WTC11 (cell line): ENCODE measurements around the gene PEAR1. TPM values are rescaled to one million over a fixed set of nuclear protein-coding genes. Genes with fewer than 3 reads are reported as not detected.

Source experiments
- ATAC-seq: fragments of 200-7000 bp; cut with Tn5 transposase; 2 replicates; pipeline ENCODE4 v1.10.0; 2021; ENCODE audit warnings: mild to moderate bottlenecking, moderate library complexity
- Bru-seq: library from RNA; stranded (reverse); fragments of 400-500 nt; gene quantifications from one replicate; lab custom pipeline; 2021; lab: Mats Ljungman, UMichigan
- CTCF ChIA-PET: fragments of 300-600 bp; sonication (Branson Sonifier 250); formaldehyde crosslinking; loops from one replicate; lab custom pipeline; 2021; ENCODE audit warnings: antibody characterized with exemption; lab: Charles Lee
- POLR2A ChIA-PET: fragments of 350-600 bp; sonication (Branson Sonifier 250); formaldehyde crosslinking; loops from one replicate; lab custom pipeline; 2021; ENCODE audit warnings: antibody characterized with exemption; lab: Charles Lee
- DNase-seq: peaks from one replicate; pipeline ENCODE4 v3.0.0; 2021; ENCODE audit warnings: low spot score
- H3K27ac Mint-ChIP-seq: 2 replicates; pipeline ENCODE4 v1.8.0; 2021; ENCODE audit warnings: mixed read lengths
- H3K27me3 Mint-ChIP-seq: 2 replicates; pipeline ENCODE4 v1.8.0; 2021; ENCODE audit warnings: low read depth, mild to moderate bottlenecking, moderate library complexity, mixed read lengths
- H3K36me3 Mint-ChIP-seq: 2 replicates; pipeline ENCODE4 v1.8.0; 2021; ENCODE audit warnings: mixed read lengths
- H3K4me1 Mint-ChIP-seq: 2 replicates; pipeline ENCODE4 v1.8.0; 2022; ENCODE audit warnings: mixed read lengths
- H3K4me3 Mint-ChIP-seq: 2 replicates; pipeline ENCODE4 v1.8.0; 2021; ENCODE audit warnings: mild to moderate bottlenecking, moderate library complexity, mixed read lengths
- H3K9me3 Mint-ChIP-seq: 2 replicates; pipeline ENCODE4 v1.8.0; 2021; ENCODE audit warnings: mixed read lengths
- GTF2I ChIP-seq: fragments of 250-450 bp; sonication (Bioruptor Pico); conservative IDR thresholded peaks from 2 replicates; pipeline ENCODE4 v1.4.0; 2021; ENCODE audit warnings: mild to moderate bottlenecking
- JAZF1 ChIP-seq: fragments of 250-450 bp; sonication (Bioruptor Pico); IDR thresholded peaks from 2 replicates; pipeline ENCODE4 v1.9.0; 2021; ENCODE audit warnings: moderate library complexity, mild to moderate bottlenecking, inconsistent platforms
- JUN ChIP-seq: sonication (generic); formaldehyde crosslinking; IDR thresholded peaks from 2 replicates; pipeline ENCODE4 v1.8.0; 2023; ENCODE audit warnings: mild to moderate bottlenecking, missing genetic modification reagents
- MXD4 ChIP-seq: fragments of 250-450 bp; sonication (Bioruptor Pico); IDR thresholded peaks from 2 replicates; pipeline ENCODE4 v1.8.0; 2021; ENCODE audit warnings: mild to moderate bottlenecking, moderate library complexity, borderline replicate concordance
- NR3C1 ChIP-seq: sonication (generic); formaldehyde crosslinking; conservative IDR thresholded peaks from 2 replicates; pipeline ENCODE4 v1.8.1; 2023; ENCODE audit warnings: low read depth, mild to moderate bottlenecking, missing genetic modification reagents
- RORB ChIP-seq: fragments of 250-450 bp; sonication (Bioruptor Pico); IDR thresholded peaks from 2 replicates; pipeline ENCODE4 v1.9.0; 2021; ENCODE audit warnings: mild to moderate bottlenecking
- SMAD3 ChIP-seq: sonication (generic); formaldehyde crosslinking; IDR thresholded peaks from 2 replicates; pipeline ENCODE4 v1.8.0; 2022; ENCODE audit warnings: missing genetic modification reagents, mild to moderate bottlenecking, borderline replicate concordance
- TCF7 ChIP-seq: sonication (generic); formaldehyde crosslinking; IDR thresholded peaks from 2 replicates; pipeline ENCODE4 v1.8.0; 2022; ENCODE audit warnings: mild to moderate bottlenecking, low read depth, missing genetic modification reagents, moderate library complexity
- ZNF317 ChIP-seq: sonication (generic); formaldehyde crosslinking; IDR thresholded peaks from 2 replicates; pipeline ENCODE4 v1.8.1; 2023; ENCODE audit warnings: low read depth, mild to moderate bottlenecking, moderate library complexity, missing genetic modification reagents, borderline replicate concordance
- long read RNA-seq, 3 experiments: library from RNA in 1 of 3; library from capped mRNA in 1 of 3; library from polyadenylated mRNA in 1 of 3; unstranded in 2 of 3; stranded (forward) in 1 of 3; transcript quantifications; one replicate each; pipeline ENCODE4 v2.0.0, GENCODE V29; 2021
- total RNA-seq: library from RNA; stranded (reverse); gene quantifications from 3 replicates; pipeline ENCODE4 v1.2.3, GENCODE V29; 2021
- TF ChIP-seq, protein P1 (sequence below): sonication (generic); formaldehyde crosslinking; IDR thresholded peaks from 2 replicates; pipeline ENCODE4 v1.8.0; 2022; ENCODE audit warnings: missing genetic modification reagents
- TF ChIP-seq, protein P2 (sequence below): sonication (generic); formaldehyde crosslinking; IDR thresholded peaks from 2 replicates; pipeline ENCODE4 v1.8.1; 2022; ENCODE audit warnings: mild to moderate bottlenecking, moderate library complexity, missing genetic modification reagents
- TF ChIP-seq, protein P3 (sequence below): fragments of 250-450 bp; sonication (Bioruptor Pico); IDR thresholded peaks from 2 replicates; pipeline ENCODE4 v1.9.0; 2021; ENCODE audit warnings: mild to moderate bottlenecking
- TF ChIP-seq, protein P4 (sequence below): sonication (generic); formaldehyde crosslinking; IDR thresholded peaks from 2 replicates; pipeline ENCODE4 v1.8.1; 2022; ENCODE audit warnings: low read depth, missing genetic modification reagents, borderline replicate concordance
- TF ChIP-seq, protein P5 (sequence below): fragments of 200-600 bp; IDR thresholded peaks from 2 replicates; pipeline ENCODE4 v1.8.0; 2022; ENCODE audit warnings: antibody characterized with exemption
- TF ChIP-seq, protein P6 (sequence below): fragments of 250-450 bp; sonication (Bioruptor Pico); IDR thresholded peaks from 2 replicates; pipeline ENCODE4 v1.9.0; 2021; ENCODE audit warnings: moderate library complexity, mild to moderate bottlenecking, inconsistent platforms, borderline replicate concordance

Gene PEAR1, protein sequence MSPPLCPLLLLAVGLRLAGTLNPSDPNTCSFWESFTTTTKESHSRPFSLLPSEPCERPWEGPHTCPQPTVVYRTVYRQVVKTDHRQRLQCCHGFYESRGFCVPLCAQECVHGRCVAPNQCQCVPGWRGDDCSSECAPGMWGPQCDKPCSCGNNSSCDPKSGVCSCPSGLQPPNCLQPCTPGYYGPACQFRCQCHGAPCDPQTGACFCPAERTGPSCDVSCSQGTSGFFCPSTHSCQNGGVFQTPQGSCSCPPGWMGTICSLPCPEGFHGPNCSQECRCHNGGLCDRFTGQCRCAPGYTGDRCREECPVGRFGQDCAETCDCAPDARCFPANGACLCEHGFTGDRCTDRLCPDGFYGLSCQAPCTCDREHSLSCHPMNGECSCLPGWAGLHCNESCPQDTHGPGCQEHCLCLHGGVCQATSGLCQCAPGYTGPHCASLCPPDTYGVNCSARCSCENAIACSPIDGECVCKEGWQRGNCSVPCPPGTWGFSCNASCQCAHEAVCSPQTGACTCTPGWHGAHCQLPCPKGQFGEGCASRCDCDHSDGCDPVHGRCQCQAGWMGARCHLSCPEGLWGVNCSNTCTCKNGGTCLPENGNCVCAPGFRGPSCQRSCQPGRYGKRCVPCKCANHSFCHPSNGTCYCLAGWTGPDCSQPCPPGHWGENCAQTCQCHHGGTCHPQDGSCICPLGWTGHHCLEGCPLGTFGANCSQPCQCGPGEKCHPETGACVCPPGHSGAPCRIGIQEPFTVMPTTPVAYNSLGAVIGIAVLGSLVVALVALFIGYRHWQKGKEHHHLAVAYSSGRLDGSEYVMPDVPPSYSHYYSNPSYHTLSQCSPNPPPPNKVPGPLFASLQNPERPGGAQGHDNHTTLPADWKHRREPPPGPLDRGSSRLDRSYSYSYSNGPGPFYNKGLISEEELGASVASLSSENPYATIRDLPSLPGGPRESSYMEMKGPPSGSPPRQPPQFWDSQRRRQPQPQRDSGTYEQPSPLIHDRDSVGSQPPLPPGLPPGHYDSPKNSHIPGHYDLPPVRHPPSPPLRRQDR
- total RNA-seq (0.89 to 1.6 TPM (median 1.0 TPM) in 3 replicates), Bru-seq, nascent RNA (percentile 14 among the genes with signal in this experiment)
- long read RNA-seq, experiment 1, partial matches to known transcripts, result 0 of 2 reads
- long read RNA-seq, experiment 1, other reads (novel, unspliced or antisense), result 2 of 2 reads
- long read RNA-seq, experiment 2, partial matches to known transcripts, result 0 of 1 reads
- long read RNA-seq, experiment 2, other reads (novel, unspliced or antisense), result 1 of 1 reads
- long read RNA-seq, experiment 3, result 0 reads

DNA sequence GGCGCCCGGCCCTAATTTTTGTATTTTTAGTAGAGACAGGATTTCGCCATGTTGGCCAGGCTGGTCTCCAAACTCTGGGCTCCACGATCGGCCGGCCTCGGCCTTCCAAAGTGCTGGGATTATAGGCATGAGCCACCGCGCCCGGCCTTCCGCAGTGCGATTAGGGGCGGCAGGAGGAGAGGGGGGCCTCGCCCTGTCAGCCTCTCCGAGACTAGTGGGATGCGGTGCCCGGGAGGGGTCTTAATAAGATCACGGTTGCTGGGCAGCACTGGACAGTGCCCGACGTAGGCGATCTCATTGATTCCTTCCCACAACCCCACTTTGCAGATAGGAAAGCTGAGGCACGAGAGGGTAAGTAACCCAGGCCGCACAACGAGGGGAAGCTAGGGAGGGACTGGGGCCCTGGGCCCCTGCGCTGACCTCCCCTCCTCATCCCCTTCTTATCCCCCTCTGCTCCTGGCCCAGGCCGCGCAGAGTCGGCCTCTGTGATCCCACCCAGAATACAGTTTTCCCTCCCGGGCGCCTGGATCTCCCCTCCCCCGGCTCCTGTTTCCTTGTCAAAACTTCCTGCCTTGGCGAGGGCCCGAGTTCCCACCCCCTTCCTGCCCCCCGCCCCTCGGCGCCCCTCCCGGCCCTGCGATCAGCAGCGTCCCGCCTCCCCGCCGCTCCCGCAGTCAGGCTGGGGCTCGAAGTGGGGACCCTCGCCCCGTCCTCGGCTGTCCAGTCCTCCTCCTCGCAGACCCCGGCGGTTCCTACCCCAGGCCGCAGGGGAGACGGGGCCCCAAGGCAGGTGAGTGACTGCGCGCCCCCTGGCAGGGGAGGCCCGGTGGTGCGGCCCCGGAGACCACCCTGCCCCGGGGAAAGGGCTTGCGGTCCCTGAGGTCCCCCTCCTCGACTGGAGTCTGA lies at the start of gene PEAR1:
TSS of gene PEAR1 (plus strand) at position 671 of the 906 bp plus-strand sequence. CDS start 10,209 bp downstream, outside the sequence.
- TF ChIP-seq JUN (CRISPR knock-in tag) (no peak), GTF2I (CRISPR knock-in tag) (peak; percentile 96)
- Mint-ChIP-seq H3K27ac (no peak within 1 kb of the TSS), H3K4me1 (peaks cover 23% of the 10 kb centered on the region), H3K36me3 (no peaks in the 10 kb centered on the region), H3K9me3 (no peaks in the 10 kb centered on the region), H3K4me3 (peak within 1 kb of the TSS; percentile 72), H3K27me3 (peaks cover 78% of the 10 kb centered on the region)
- DNase-seq (peak; percentile 66), ATAC-seq (peak; percentile 29)
- ChIA-PET CTCF (interaction anchor here (0.5 to 13.3 kb wide), 37 partner anchors 8 to 806 kb away, joined by 3 to 233 read pairs (median 5); partner anchors contain the start of genes BCAN, CRABP2, HDGF and INSRR), POLR2A (interaction anchor here (0.5 to 1.0 kb wide), 3 partner anchors 8 to 142 kb away, joined by 3 to 5 read pairs (median 4); partner anchors contain the start of gene HDGF)

DNA sequence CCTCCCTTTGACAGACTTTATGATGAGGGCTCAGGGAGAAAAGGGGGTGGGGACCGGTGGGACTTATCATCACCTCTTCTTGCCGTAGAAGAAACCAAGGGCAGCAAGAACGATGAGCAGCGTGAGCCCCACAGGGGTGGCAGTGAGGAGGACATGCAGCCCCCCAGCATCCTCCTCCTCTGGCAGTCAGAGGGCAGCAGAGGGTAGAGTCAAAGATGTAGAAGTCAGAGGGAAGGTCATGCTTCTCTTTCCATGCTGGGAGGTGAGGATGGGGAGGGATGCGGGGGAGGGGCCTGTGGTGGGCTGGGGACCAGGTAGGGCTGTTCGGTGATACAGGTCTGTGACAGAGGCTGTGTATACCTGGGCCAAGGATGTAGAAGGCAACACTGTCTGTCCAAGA lies 49.4 kb upstream of the PEAR1 start:
- ATAC-seq (0 out of 2 replicates have a peak, but pooled peaks have one; percentile 3), DNase-seq (no peak)
- no peak overlapping the region for H3K27ac Mint-ChIP-seq
- H3K4me3 Mint-ChIP-seq, result peak overlapping the region; percentile 72
- H3K9me3 Mint-ChIP-seq, result no peaks in the 10 kb centered on the region
- H3K36me3 Mint-ChIP-seq, result no peaks in the 10 kb centered on the region
- CTCF ChIA-PET, result interaction anchor here (1.0 to 1.3 kb wide), 3 partner anchors 14 to 46 kb away, joined by 3 to 18 read pairs (median 6); partner anchors contain the start of genes INSRR and NTRK1
- POLR2A ChIA-PET, result no interaction called here
- H3K27me3 Mint-ChIP-seq, result peaks cover 82% of the 10 kb centered on the region
- H3K4me1 Mint-ChIP-seq, result peaks cover 19% of the 10 kb centered on the region
- no peak for TF ChIP-seq MXD4 (CRISPR knock-in tag)
- no peak for TF ChIP-seq RORB (CRISPR knock-in tag)
- TF ChIP-seq, protein P1, sequence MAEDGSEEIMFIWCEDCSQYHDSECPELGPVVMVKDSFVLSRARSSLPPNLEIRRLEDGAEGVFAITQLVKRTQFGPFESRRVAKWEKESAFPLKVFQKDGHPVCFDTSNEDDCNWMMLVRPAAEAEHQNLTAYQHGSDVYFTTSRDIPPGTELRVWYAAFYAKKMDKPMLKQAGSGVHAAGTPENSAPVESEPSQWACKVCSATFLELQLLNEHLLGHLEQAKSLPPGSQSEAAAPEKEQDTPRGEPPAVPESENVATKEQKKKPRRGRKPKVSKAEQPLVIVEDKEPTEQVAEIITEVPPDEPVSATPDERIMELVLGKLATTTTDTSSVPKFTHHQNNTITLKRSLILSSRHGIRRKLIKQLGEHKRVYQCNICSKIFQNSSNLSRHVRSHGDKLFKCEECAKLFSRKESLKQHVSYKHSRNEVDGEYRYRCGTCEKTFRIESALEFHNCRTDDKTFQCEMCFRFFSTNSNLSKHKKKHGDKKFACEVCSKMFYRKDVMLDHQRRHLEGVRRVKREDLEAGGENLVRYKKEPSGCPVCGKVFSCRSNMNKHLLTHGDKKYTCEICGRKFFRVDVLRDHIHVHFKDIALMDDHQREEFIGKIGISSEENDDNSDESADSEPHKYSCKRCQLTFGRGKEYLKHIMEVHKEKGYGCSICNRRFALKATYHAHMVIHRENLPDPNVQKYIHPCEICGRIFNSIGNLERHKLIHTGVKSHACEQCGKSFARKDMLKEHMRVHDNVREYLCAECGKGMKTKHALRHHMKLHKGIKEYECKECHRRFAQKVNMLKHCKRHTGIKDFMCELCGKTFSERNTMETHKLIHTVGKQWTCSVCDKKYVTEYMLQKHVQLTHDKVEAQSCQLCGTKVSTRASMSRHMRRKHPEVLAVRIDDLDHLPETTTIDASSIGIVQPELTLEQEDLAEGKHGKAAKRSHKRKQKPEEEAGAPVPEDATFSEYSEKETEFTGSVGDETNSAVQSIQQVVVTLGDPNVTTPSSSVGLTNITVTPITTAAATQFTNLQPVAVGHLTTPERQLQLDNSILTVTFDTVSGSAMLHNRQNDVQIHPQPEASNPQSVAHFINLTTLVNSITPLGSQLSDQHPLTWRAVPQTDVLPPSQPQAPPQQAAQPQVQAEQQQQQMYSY, result no peak
- TF ChIP-seq ZNF317, result no peak
- TF ChIP-seq, protein P2, sequence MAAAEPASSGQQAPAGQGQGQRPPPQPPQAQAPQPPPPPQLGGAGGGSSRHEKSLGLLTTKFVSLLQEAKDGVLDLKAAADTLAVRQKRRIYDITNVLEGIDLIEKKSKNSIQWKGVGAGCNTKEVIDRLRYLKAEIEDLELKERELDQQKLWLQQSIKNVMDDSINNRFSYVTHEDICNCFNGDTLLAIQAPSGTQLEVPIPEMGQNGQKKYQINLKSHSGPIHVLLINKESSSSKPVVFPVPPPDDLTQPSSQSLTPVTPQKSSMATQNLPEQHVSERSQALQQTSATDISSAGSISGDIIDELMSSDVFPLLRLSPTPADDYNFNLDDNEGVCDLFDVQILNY (CRISPR knock-in tag), result no peak
- no peak for TF ChIP-seq GTF2I (CRISPR knock-in tag)
- TF ChIP-seq TCF7 (CRISPR knock-in tag), result no peak
- TF ChIP-seq, protein P3, sequence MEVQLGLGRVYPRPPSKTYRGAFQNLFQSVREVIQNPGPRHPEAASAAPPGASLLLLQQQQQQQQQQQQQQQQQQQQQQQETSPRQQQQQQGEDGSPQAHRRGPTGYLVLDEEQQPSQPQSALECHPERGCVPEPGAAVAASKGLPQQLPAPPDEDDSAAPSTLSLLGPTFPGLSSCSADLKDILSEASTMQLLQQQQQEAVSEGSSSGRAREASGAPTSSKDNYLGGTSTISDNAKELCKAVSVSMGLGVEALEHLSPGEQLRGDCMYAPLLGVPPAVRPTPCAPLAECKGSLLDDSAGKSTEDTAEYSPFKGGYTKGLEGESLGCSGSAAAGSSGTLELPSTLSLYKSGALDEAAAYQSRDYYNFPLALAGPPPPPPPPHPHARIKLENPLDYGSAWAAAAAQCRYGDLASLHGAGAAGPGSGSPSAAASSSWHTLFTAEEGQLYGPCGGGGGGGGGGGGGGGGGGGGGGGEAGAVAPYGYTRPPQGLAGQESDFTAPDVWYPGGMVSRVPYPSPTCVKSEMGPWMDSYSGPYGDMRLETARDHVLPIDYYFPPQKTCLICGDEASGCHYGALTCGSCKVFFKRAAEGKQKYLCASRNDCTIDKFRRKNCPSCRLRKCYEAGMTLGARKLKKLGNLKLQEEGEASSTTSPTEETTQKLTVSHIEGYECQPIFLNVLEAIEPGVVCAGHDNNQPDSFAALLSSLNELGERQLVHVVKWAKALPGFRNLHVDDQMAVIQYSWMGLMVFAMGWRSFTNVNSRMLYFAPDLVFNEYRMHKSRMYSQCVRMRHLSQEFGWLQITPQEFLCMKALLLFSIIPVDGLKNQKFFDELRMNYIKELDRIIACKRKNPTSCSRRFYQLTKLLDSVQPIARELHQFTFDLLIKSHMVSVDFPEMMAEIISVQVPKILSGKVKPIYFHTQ (CRISPR knock-in tag), result no peak
- TF ChIP-seq JAZF1 (CRISPR knock-in tag), result no peak
- TF ChIP-seq, protein P4, sequence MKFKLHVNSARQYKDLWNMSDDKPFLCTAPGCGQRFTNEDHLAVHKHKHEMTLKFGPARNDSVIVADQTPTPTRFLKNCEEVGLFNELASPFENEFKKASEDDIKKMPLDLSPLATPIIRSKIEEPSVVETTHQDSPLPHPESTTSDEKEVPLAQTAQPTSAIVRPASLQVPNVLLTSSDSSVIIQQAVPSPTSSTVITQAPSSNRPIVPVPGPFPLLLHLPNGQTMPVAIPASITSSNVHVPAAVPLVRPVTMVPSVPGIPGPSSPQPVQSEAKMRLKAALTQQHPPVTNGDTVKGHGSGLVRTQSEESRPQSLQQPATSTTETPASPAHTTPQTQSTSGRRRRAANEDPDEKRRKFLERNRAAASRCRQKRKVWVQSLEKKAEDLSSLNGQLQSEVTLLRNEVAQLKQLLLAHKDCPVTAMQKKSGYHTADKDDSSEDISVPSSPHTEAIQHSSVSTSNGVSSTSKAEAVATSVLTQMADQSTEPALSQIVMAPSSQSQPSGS (CRISPR knock-in tag), result no peak
- TF ChIP-seq, protein P5, sequence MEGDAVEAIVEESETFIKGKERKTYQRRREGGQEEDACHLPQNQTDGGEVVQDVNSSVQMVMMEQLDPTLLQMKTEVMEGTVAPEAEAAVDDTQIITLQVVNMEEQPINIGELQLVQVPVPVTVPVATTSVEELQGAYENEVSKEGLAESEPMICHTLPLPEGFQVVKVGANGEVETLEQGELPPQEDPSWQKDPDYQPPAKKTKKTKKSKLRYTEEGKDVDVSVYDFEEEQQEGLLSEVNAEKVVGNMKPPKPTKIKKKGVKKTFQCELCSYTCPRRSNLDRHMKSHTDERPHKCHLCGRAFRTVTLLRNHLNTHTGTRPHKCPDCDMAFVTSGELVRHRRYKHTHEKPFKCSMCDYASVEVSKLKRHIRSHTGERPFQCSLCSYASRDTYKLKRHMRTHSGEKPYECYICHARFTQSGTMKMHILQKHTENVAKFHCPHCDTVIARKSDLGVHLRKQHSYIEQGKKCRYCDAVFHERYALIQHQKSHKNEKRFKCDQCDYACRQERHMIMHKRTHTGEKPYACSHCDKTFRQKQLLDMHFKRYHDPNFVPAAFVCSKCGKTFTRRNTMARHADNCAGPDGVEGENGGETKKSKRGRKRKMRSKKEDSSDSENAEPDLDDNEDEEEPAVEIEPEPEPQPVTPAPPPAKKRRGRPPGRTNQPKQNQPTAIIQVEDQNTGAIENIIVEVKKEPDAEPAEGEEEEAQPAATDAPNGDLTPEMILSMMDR, result no peak
- TF ChIP-seq SMAD3 (CRISPR knock-in tag), result no peak
- no peak for TF ChIP-seq NR3C1
- TF ChIP-seq, protein P6, sequence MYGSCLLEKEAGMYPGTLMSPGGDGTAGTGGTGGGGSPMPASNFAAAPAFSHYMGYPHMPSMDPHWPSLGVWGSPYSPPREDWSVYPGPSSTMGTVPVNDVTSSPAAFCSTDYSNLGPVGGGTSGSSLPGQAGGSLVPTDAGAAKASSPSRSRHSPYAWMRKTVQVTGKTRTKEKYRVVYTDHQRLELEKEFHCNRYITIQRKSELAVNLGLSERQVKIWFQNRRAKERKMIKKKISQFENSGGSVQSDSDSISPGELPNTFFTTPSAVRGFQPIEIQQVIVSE, result no peak
